HFF-Myc (cell line): ENCODE results near the gene TAF11L7.
"Not testable (repeated sequence)": the region's sequence is repeated elsewhere in the genome, so short reads cannot be mapped to it uniquely, and the experiment has no call there.

ENCODE experiments used
- DNase-seq: peaks from one replicate; pipeline ENCODE4 v3.0.0-alpha.2; 2011; ENCODE audit warnings: low read depth; ENCODE audit errors: extremely low read depth
- H3K4me3 ChIP-seq: replicated peaks from 2 replicates; pipeline ENCODE4 v1.5.1; 2011; ENCODE audit warnings: low read depth, mild to moderate bottlenecking, control low read depth, low read length
- CTCF ChIP-seq: IDR thresholded peaks from 2 replicates; pipeline ENCODE4 v1.5.1; 2012; ENCODE audit warnings: mild to moderate bottlenecking, low read depth, low read length, control low read depth; ENCODE audit errors: missing control alignments

TAF11L7 gene

GRCh38 chr5:17604951-17605350 lies 19.4 kb upstream of the TAF11L7 start:
- TF ChIP-seq CTCF = no peak

GRCh38 chr5:17603880-17604279 lies 18.3 kb upstream of the TAF11L7 start, which contains the start of gene TAF11L11:
Gene TAF11L11, plus strand, starts transcription at chr5:17604183.
- not testable (repeated sequence) for H3K4me3 ChIP-seq, DNase-seq

More at GRCh38 chr5:17604951-17605350, 19.4 kb upstream of the TAF11L7 start:
- H3K4me3 ChIP-seq = no peak overlapping the region
- DNase-seq = no peak

- DNase-seq, H3K4me3 ChIP-seq: not testable (repeated sequence)
Observed at GRCh38 chr5:17597728-17598127, 12.2 kb upstream of the TAF11L7 start, which contains the start of gene TAF11L10. Gene TAF11L10, minus strand, starts transcription at chr5:17597828.

GRCh38 chr5:17594255-17594654 lies 8.7 kb upstream of the TAF11L7 start, which contains the start of gene TAF11L9:
Gene TAF11L9, minus strand, starts transcription at chr5:17594394.
- H3K4me3 ChIP-seq, DNase-seq: not testable (repeated sequence)

- DNase-seq, H3K4me3 ChIP-seq: not testable (repeated sequence)
Observed at GRCh38 chr5:17590860-17591259, 5.3 kb upstream of the TAF11L7 start, which contains the start of gene TAF11L8. Gene TAF11L8, minus strand, starts transcription at chr5:17590960.
